HG02884 (cell line): ENCODE data around the gene ZNF764.

Experiments used
- ATAC-seq: cut with Tn5 transposase; IDR thresholded peaks from one replicate; pipeline ENCODE4 v1.9.1; 2021; ENCODE audit warnings: mild to moderate bottlenecking, moderate library complexity; ENCODE audit not compliant: unreplicated experiment

Gene ZNF764

GRCh38 chr16:30570636-30571444 lies 12.7 kb upstream of the ZNF764 start:
- no peak for ATAC-seq

- ATAC-seq = no peak
Measured at GRCh38 chr16:30569746-30570635, 11.8 kb upstream of the ZNF764 start.

- ATAC-seq = no peak
Measured at GRCh38 chr16:30569281-30569680, 11.1 kb upstream of the ZNF764 start.

GRCh38 chr16:30567991-30568638 lies 9.9 kb upstream of the ZNF764 start:
- ATAC-seq = no peak

- ATAC-seq = no peak
Measured at GRCh38 chr16:30567160-30567990, 9.2 kb upstream of the ZNF764 start.

- no peak for ATAC-seq
Measured at GRCh38 chr16:30566531-30566930, 8.4 kb upstream of the ZNF764 start.

GRCh38 chr16:30565984-30566383 lies 7.8 kb upstream of the ZNF764 start:
- ATAC-seq = no peak

GRCh38 chr16:30565526-30565925 lies 7.4 kb upstream of the ZNF764 start:
- no peak for ATAC-seq

- ATAC-seq = no peak
Measured at GRCh38 chr16:30562021-30562420, 3.8 kb upstream of the ZNF764 start.

GRCh38 chr16:30561089-30561816 lies 3.1 kb upstream of the ZNF764 start:
- no peak for ATAC-seq

- ATAC-seq = no peak
Measured at GRCh38 chr16:30559690-30560089, 1.5 kb upstream of the ZNF764 start.

- no peak for ATAC-seq
Measured at GRCh38 chr16:30558789-30559377, 709 bp upstream of the ZNF764 start.

- ATAC-seq = no peak
Measured at GRCh38 chr16:30557707-30557956, 542 bp downstream of the ZNF764 start.

- ATAC-seq = no peak
Measured at GRCh38 chr16:30556125-30556473, 2.1 kb downstream of the ZNF764 start.

GRCh38 chr16:30555315-30556124 lies 2.7 kb downstream of the ZNF764 start:
- ATAC-seq = no peak

GRCh38 chr16:30554557-30555314 lies 3.4 kb downstream of the ZNF764 start:
- no peak for ATAC-seq

- no peak for ATAC-seq
Measured at GRCh38 chr16:30553393-30553899, 4.7 kb downstream of the ZNF764 start.

GRCh38 chr16:30552956-30553355 lies 5.2 kb downstream of the ZNF764 start:
- ATAC-seq = no peak
